Measurements from ENCODE around the gene CACNA2D3.

- TF ChIP-seq GATA3 (IDR thresholded peaks at IDR 0.05; ENCODE audit: low read depth, low read length) (no peak), GATA2 (IDR thresholded peaks at IDR 0.05; ENCODE audit: low read depth, low read length) (no peak)
Measured at GRCh38 chr3:54871867-54872266, 749.5 kb downstream of the CACNA2D3 start.
